ENCODE measurements around the gene ENKD1. TPM values are rescaled to one million over a fixed set of nuclear protein-coding genes. Genes with fewer than 3 reads are reported as not detected.

The ENKD1 gene
- total and polyA plus RNA-seq, 2 of the 13 experiments (the other 11 are each of a cell fraction or from before 2014, with no cell fraction given), result 10.8 to 20.8 TPM

GRCh38 chr16:67660564-67661028 is 6.0 kb downstream of the ENKD1 start, which contains the start of gene PARD6A (continued):
- TF ChIP-seq ZBTB33 (CRISPR knock-in tag; IDR thresholded peaks at IDR 0.05), result no peak
- no peak for TF ChIP-seq TFE3 (CRISPR knock-in tag; IDR thresholded peaks at IDR 0.05)
- no peak for TF ChIP-seq MBD4 (IDR thresholded peaks at IDR 0.05; ENCODE audit: borderline replicate concordance, low read length)
- no peak for TF ChIP-seq ZMYM2 (CRISPR knock-in tag; IDR thresholded peaks at IDR 0.05)
- TF ChIP-seq KLF11 (CRISPR knock-in tag; IDR thresholded peaks at IDR 0.05), result no peak
- TF ChIP-seq MED1 (CRISPR knock-in tag; IDR thresholded peaks at IDR 0.05), result 0 out of 2 replicates have a peak, but pooled peaks have one; percentile 12
- TF ChIP-seq TOPORS (CRISPR knock-in tag; IDR thresholded peaks at IDR 0.05), result no peak
- TF ChIP-seq ZNF276 (CRISPR knock-in tag; IDR thresholded peaks at IDR 0.05; ENCODE audit: low read depth), result no peak
- no peak for TF ChIP-seq ZNF639 (CRISPR knock-in tag; conservative IDR thresholded peaks at IDR 0.05)
- no peak for TF ChIP-seq DNMT1 (CRISPR knock-in tag; IDR thresholded peaks at IDR 0.05)
- no peak for TF ChIP-seq BCL6 (CRISPR knock-in tag; IDR thresholded peaks at IDR 0.05)
- no peak for TF ChIP-seq RNF2 (conservative IDR thresholded peaks at IDR 0.05; ENCODE audit: low read depth)
- no peak for TF ChIP-seq SCMH1 (CRISPR knock-in tag; IDR thresholded peaks at IDR 0.05; ENCODE audit: borderline replicate concordance)
- TF ChIP-seq NR2F2 (IDR thresholded peaks at IDR 0.05; ENCODE audit: borderline replicate concordance, low read depth), result no peak
- no peak for TF ChIP-seq DMAP1 (CRISPR knock-in tag; IDR thresholded peaks at IDR 0.05)
- TF ChIP-seq ZMAT5 (CRISPR knock-in tag; IDR thresholded peaks at IDR 0.05; ENCODE audit: borderline replicate concordance, low read depth), result no peak
- TF ChIP-seq IRF1 (CRISPR knock-in tag; IDR thresholded peaks at IDR 0.05; ENCODE audit: low read depth), result no peak; the same call in 1 of the 2 replicates
- no peak for TF ChIP-seq ZNF124 (CRISPR knock-in tag; IDR thresholded peaks at IDR 0.05)
- TF ChIP-seq TCF12 (IDR thresholded peaks at IDR 0.05), result no peak
- TF ChIP-seq TCF12 (CRISPR knock-in tag; IDR thresholded peaks at IDR 0.05), result no peak
- no peak for TF ChIP-seq ZNF17 (CRISPR knock-in tag; IDR thresholded peaks at IDR 0.05)
- TF ChIP-seq NR3C1 (CRISPR knock-in tag; IDR thresholded peaks at IDR 0.05), result no peak
- TF ChIP-seq SP2 (CRISPR knock-in tag; IDR thresholded peaks at IDR 0.05), result peak; percentile 47
- TF ChIP-seq ZNF564 (CRISPR knock-in tag; IDR thresholded peaks at IDR 0.05), result no peak
- TF ChIP-seq NFIB (CRISPR knock-in tag; IDR thresholded peaks at IDR 0.05; ENCODE audit: borderline replicate concordance), result no peak; the same call in 1 of the 2 replicates

Measured in HepG2 (cell line).